GM19463 (cell line): ENCODE results near the gene SLC1A2.

Experiments
- ATAC-seq: cut with Tn5 transposase; IDR thresholded peaks from one replicate; pipeline ENCODE4 v1.9.1; 2021; ENCODE audit warnings: mild to moderate bottlenecking, moderate library complexity; ENCODE audit not compliant: unreplicated experiment

SLC1A2 gene

DNA sequence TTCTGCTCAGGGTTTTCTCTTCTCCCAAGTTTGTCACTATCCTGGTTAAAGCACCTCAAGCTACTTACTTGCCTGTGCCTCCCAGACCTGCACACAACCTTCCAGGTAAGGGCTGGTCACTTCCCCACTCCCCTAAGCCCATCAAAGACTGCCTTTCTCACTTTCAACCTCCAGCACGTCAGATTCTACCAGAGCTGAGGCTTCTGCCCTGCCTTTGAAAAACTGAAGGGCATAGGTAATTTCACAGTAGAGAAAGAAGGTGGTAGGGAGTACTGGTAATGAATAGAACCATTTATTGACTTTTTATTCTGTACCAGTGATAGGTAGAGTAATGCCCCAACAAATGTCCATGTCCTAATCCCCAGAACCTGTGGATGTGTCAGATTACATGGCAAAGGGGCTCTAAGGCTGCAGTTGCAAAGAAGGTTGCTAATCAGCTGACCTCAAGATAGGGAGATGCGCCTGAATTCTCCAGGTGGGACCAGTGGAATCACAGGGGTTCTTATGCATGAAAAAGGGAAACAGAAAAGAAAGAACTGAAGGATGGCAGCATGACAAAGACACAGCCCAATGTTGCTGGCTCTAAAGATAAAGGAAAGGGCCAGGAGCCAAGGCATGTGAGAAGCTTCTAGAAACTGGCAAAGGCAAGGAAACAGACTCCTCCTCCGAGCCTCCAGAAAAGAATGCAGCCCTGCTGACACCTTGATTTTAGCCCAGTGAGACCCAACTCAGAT is 89.0 kb downstream of the SLC1A2 start:
- ATAC-seq, result no peak

DNA sequence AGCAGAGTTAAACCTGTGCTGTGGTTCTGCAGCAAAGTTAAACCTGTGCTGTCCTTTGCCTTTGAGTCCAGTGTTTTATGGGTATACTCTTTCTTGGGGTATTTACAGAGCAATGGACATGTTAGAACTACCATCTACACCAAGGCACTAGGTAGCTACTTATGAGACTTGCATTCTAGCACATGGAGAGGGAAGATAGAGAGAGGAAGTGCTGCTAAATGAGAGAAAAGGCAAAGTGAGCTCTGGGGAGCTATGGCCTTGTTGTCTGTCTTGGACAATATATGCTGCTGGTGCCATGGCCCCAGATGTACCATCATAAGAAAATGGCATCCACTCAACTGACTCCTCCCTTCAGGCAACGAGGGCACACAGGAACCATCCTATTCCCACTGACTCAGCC is 91.5 kb downstream of the SLC1A2 start:
- no peak for ATAC-seq

DNA sequence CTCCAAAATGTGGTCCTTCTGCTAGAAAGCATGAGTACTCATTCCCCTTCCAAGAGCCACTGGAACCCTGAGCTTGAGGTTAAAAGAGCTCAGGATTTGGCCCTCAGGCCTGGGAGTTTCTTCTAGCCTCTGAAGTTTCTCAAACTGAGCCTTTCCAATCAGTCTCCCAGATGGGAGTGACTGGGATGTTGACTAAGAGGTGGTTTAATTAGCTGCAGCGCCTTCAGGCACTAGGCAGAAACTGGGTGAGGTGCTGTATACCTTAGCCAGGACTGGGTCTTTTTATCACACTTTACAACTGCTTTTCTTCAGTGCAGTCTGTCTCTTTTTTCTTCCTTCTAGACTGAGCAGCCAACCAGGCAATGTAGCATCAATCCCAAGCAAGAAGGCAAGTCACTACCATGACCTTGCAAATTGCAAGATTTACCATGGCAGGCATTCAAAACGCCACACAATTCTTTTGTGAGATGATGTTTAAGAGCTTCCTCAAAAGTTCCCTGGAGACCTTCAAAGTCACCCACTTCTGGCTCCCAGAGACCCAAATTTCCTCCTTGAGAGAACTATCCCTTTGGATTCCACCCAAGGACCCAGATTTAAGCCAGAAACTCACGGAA is 93.0 kb downstream of the SLC1A2 start:
- no peak for ATAC-seq

DNA sequence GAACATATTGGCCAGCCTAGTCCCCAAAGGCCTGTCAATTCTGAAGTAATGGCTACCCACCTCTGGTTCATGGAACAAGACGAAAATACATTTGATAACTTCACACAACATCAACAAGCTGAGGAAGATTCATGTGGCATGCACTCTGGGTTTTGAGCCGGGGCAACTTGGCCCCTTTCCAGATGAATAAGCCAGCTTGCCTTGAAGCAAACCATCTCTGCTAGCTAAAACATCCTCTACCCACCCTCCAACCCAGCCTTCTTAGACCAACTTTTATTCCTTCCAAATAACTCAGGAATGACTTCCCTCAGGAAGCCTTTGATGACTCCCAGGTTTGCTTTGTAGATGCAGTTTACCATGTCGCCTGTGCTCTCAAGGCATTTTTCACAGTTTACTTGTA is 94.4 kb downstream of the SLC1A2 start:
- ATAC-seq, result no peak

DNA sequence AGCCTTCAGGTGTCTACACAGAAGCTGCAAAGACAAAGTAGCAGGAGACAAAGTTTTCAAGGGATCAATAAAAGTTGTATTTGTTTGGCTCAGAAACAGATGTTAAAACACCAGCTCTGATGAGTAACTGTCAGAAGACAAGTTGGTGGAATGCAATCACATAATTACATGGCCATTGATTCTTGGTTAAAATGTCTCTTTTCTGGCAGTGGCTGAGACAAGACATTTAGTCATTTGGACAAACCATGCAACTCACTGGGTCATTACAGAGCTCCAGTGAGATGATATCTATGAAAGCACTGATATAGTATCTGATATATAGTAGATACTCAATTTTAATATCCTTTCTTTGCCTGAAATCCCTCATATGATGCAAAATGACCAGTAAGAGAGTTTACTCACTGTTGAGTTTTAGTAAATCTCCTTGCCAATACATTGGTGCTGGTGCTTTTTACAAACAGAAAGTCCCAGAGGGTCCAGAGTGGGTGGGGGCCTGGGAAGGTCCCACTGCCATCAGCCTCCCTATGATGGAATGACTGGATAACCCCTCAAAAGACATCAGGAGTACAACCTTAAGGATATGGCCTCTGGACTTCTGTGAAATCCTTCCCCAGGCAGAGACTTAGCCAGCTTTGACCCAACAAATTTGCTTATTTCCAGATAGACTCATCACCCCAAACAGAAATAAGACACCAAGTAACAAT is 95.0 kb downstream of the SLC1A2 start:
- no peak for ATAC-seq

DNA sequence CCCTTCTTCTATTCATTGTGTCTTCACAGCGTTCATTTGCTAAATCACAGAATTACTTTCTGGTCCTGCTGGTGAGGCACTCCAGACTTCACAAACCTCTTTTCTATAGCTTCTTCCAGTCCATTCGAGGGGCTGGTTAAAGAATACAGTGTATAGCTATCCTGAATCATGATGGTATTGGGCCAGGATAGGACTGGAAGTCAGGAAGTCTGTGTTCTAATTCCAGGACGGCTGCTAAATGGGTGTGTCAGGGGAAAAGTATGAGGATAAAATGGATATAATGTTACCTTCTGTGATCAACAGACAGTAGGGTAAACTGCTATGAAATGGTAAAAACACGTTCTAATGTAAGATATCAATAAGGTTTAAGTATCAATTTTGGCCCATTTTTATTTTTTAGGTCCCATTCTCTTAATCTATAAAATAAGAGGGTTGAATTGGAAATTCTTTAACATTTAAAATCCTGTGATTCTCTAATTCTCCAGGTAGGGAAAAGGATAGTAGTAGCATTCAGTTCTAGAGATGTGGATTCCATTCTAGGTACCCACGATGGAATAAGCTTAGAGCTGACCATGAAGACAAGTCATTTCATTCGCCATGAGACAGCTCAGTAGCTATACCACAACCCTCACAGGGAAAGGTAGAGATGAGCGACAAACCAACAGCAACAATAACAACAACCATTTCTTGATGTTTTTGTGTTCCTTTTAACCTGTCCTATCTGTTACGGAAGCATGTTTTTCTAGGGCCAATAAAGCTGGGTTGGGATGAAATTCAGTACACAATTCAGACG is 96.1 kb downstream of the SLC1A2 start:
- ATAC-seq, result no peak

DNA sequence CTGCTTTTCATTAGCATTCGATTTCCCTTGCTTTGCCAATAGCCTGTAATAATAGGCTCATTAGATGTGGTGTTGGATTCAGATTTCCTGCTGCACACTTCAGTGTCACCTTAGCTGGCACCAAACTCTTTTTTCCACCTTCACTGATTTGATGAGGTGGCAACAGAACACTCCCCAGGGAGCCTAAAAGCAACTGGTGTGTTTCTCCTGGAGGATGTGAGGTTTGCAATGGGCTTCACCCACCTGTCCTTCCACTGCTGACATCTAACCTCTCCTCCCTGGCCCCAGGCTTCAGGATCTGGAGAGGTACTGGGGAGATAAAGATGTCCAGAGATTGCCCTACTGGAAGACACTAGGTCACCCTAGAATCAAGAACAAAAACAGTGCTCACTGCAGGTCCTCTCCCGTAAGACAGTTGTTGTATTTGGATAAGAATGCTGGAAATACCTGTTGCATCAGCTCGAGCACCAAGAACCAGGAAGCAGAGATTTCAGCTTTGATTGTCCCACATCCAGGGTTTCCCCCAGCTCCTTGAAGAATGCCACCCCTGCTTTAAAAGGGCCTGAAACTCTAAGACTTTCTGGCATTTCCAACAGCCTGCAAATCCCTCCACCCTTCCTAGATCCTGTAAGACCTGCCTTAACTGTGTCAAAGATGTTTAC is 96.9 kb downstream of the SLC1A2 start:
- no peak for ATAC-seq

DNA sequence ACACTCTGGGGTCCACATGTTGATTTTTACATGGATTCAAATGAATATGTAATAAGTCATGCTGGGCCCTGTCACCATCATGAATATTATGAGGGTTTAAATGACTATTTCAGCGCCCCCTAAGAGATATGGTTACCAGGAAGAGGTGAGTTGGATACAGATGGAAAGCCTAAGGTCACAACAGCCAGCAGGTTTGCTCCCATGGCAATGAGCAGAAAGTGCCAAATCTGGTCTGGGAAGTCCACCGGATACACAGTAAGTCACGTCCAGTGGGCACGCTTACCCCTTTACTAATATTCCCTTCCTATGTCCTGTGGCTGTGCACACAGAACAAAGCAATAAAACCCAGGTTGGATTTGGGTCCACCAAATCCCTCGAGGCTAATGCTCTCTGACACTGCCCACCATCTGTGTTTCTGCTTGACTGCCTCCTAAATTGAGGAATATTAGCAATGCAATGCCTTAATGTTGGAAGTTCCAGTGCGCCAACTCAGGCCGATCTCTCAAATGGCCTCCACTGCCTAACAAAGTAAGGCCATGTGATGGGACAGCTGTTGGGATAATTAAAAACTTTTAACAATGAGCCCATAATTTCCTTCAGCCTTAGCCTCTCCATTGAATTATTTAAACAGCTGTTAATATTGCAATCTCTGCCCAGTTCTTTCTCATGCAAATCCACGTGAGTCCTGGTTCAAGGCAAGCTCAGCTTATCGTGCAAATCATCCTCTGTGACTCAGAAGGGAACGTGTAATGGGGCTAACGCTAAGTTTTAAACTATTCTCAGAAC is 97.6 kb downstream of the SLC1A2 start:
- ATAC-seq, result no peak

DNA sequence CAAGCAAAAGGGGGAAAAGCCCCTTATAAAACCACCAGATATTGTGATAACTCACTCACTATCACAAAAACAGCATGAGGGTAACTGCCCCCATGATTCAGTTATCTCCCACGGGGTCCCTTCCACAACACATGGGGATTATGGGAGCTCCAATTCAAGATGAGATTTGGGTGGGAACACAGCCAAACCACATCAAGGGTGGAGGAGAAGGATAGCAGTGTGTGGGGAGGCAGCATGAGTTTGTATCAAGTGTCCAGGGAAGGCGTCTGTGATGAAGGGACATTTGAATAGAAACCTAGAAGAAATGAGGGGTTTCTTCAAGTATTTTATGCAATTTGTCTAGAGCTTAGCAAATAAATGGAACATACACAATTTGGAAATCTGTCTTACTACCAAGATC is 98.2 kb downstream of the SLC1A2 start:
- no peak for ATAC-seq

DNA sequence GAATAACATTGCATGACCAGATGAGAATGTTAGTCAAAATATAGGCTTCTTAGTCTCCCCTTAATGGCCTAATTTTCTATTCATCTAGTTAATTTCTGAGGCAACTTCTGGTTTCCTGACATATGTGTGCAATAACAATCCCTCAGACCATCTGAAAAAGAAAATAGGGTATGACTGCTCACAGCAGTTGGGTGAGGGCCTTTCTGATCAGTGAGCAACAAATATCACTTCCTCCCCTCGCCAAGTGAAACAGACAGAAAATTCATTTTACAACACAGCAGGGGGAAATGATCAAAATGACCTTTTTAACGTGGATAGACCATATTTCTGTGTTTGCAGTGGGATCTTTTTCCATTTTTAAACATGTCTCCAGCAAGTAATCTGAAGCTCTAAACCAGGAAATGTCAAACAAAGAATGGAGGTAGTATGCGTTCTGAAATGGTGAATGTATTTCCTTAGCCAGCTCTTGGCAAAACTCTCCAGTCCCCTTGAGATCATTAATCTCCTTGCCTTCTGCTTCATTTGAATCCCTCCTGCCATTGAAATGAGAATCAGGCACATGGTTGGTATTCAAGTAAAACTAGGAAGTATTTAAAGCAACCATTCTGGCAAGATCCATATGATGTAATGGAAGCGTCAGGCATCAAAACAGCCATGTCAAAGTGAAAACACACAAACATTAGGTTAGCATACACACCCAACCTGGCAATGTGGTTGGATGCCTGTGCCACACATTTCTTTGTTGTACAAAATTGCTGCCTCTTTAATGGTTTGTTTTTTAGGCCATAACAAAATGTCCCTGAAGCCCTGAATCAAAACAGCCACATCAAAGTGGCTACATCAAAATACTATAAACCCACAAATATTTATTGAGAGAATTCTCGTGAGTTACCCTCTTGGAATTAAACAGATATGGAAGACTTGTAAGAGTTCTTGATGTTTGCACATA is 100.1 kb downstream of the SLC1A2 start:
- no peak for ATAC-seq

DNA sequence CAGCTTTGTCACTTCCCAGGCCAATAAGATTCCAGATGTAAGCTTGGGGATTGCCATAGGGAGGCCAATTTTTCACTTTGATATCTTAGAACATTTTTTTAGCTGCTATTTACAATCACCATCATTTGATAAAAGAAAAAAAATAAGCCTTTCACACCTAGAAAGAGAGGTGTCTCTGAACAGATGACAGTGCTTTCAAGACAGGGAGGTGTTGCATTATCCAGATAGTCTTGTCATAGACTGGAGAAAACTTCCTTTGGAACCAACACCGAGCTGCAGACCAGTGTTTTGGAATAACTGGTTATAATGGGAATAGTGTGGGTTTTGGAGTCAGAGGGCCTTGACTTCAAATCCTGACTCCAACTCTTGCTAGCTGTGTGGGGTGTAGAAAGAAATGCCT is 101.0 kb downstream of the SLC1A2 start:
- ATAC-seq, result no peak

DNA sequence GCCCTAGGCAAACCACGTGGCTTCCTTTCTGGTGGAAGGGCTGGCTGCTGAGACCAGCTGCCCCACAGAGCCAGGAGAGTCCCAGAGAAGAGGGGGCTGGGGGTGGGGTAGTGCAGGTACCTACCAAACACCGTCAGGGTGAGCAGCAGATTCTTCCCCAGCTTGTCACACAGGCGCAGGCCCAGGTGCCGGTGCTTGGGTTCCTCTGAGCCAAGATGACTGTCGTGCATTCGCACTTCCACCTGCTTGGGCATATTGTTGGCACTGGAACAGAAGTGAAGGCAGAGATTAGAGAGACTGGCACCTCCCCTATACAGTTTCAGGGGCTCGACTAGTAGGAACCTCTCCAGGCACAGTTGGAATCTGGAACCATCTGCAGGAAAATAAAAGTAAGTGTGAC is 102.1 kb downstream of the SLC1A2 start:
- no peak for ATAC-seq

DNA sequence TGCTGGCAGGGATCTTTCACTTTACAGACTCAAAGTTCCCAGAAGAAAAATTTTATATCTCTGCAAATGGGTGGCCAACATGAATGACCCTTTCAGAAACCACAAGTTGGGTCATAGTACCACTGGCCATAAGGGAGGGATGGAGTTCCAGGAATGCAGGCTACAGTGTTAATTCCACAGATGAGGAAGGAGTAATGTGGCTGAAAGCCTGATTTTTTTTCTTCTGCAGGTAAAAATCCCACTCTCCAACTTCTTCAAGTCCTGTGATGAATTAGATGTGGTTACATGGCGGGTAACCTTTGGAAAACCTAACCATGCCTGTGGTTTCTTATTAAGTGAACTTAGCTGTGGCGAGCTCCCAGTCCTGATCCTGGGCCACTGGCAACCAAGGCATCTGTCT is 103.2 kb downstream of the SLC1A2 start:
- no peak for ATAC-seq

DNA sequence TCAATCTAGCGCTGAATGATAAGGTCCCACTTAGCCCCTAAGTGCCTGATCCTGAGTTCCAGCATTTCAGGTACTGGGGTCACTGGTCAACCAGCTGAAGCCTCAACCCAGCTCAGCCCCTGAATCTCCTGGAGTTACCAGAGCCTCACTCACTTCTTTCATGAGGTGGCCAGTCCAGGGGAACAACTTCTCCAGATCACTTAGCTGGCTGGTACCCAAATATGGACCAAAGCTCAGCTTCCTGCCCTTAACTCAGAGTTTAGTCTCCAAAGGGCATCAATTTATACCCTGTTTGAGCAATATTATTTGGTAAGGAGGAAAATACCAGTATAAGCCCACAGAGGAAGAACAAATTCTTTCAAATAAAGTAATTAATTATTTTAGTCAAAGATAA is 105.6 kb downstream of the SLC1A2 start:
- ATAC-seq, result peak; percentile 12

DNA sequence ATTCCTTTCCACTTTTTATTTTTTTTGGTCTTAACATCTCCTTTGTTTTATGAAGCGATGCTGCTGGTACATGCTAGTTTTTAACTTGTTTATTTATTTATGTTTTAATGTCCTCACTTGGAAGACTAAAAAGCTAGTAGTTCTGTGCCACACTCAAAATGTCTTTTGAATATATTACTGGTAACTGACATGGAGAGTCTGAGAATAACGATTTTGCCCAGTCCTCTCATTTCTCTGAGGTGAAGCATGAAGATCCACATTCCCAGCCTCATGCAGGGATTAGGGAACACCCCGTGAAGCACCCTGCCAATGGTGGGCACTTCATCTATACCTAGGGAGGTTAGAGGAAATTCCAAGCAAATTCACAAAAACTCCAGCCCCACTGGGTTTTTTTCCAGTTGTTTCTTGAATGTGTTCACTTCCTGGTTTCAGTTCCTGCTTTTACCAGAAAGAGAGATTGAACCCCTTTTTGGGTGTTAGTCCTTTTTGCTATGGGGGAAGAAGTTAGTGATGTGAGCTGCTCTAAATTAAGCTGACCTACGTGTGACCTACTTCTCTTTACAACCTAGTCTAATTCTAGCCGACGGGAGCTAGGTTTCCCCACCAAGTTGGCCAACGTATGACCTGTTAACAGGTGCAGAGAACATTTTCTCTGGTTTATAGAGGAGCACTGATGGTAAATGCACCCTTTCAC is 106.1 kb downstream of the SLC1A2 start:
- peak; percentile 93 for ATAC-seq

DNA sequence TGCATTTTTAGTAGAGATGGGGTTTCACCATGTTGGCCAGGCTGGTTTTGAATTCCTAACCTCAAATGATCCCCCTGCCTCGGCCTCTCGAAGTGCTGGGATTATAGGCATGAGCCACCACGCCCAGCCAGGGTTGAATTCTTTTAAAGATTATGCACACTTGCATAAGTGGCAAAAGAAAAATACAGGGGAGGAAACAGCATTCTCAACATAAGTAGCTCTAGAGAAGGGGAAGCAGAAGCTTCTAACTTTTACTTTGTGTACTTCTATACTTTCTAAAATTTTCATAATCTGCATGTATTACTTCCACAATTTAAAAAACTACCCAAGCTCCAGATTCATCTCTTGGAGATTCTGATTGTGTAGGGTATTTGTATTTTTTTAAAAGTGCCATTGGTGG is 108.0 kb downstream of the SLC1A2 start:
- ATAC-seq, result no peak

DNA sequence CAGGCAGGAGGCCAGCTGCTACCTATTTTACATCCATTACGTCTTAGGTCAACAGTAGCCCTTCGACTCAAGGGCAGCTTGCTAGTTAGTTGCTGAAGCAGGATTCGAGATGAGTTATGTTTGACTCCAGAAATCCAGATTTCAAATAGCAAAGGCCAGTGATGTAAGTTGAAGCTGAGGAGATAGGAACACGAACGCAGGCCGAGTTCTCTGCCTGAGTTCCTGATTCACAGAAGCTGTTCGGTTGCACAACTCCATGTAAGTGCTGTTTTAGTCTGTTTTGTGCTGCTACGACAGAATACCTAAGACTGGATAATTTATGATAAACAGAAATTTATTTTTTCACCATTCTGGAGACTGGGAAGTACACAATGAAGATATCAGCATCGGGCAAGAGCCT is 111.2 kb downstream of the SLC1A2 start:
- no peak for ATAC-seq

DNA sequence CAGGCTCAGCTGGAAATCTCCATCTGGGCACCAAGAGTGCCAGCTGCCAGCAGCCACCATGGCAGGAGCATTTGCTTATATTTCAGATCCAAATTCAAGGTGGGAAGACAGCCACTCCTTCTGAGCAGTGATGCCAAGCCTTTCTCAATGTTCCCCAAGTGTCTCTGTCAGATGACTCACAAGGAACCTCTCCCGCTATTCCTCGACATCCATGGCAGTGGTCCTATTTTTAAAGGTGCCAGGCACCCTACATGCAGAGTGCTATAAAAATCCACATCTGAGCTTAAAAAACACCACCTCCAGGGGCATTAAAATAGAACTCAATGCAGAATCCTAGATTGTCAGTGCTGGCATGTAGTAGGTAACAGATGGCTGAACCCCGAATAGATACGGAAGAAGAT is 112.1 kb downstream of the SLC1A2 start:
- ATAC-seq, result no peak
